NCI-H526 (cell line): ENCODE data around the gene IDI1.
"Not testable (repeated sequence)": the region's sequence is repeated elsewhere in the genome, so short reads cannot be mapped to it uniquely, and the experiment has no call there.

Source experiments
- DNase-seq, 2 experiments: peaks; one replicate each; lab custom pipeline; 2025; lab: John Stamatoyannopoulos, UW

The IDI1 gene

GRCh38 chr10:1048732-1049424, at the start of gene IDI1:
TSS of gene IDI1 (minus strand) at chr10:1049119. CDS start at chr10:1049003, 116 bp downstream.
- peak; percentile 94 to 99 for DNase-seq

- no peak for DNase-seq
Measured at GRCh38 chr10:1097436-1097835, 48.5 kb upstream of the IDI1 start.

GRCh38 chr10:1096287-1096889, 47.5 kb upstream of the IDI1 start:
- no peak for DNase-seq

- DNase-seq, result peak in 1 of 2 experiments; percentile 17
Measured at GRCh38 chr10:1095498-1095897, 46.6 kb upstream of the IDI1 start.

GRCh38 chr10:1094112-1095057, 45.5 kb upstream of the IDI1 start:
- DNase-seq, result no peak

GRCh38 chr10:1093696-1094095, 44.8 kb upstream of the IDI1 start:
- no peak for DNase-seq

GRCh38 chr10:1090696-1091095, 41.8 kb upstream of the IDI1 start:
- no peak for DNase-seq

GRCh38 chr10:1089017-1089689, 40.2 kb upstream of the IDI1 start:
- DNase-seq, result no peak

- DNase-seq, result no peak
Measured at GRCh38 chr10:1086787-1087186, 37.9 kb upstream of the IDI1 start.

GRCh38 chr10:1085258-1085657, 36.3 kb upstream of the IDI1 start:
- no peak for DNase-seq

- no peak for DNase-seq
Measured at GRCh38 chr10:1084011-1084950, 35.4 kb upstream of the IDI1 start.

- DNase-seq, result no peak
Measured at GRCh38 chr10:1083581-1083980, 34.7 kb upstream of the IDI1 start.

GRCh38 chr10:1078668-1079067, 29.7 kb upstream of the IDI1 start:
- DNase-seq, result no peak

GRCh38 chr10:1074748-1075308, 25.9 kb upstream of the IDI1 start:
- peak in 1 of 2 experiments; percentile 12 for DNase-seq

- no peak for DNase-seq
Measured at GRCh38 chr10:1074052-1074747, 25.3 kb upstream of the IDI1 start.

GRCh38 chr10:1070919-1071318, 22.0 kb upstream of the IDI1 start:
- DNase-seq, result no peak

GRCh38 chr10:1068380-1069361, 19.8 kb upstream of the IDI1 start:
- DNase-seq, result no peak

GRCh38 chr10:1066734-1067133, 17.8 kb upstream of the IDI1 start:
- not testable (repeated sequence) for DNase-seq

- DNase-seq, result no peak
Measured at GRCh38 chr10:1064964-1065247, 16.0 kb upstream of the IDI1 start.
